Neural crest cell (in vitro differentiated cells): Measurements from ENCODE around the gene RAB4A. TPM values are rescaled to one million over a fixed set of nuclear protein-coding genes. Genes with fewer than 3 reads are reported as not detected.

Experiments
- DNase-seq: peaks from one replicate; pipeline ENCODE4 v3.0.0; 2021; ENCODE audit warnings: low read depth, mixed read lengths, low spot score
- H3K27ac Mint-ChIP-seq: one replicate; pipeline ENCODE4 v1.8.0; 2021; ENCODE audit warnings: mild to moderate bottlenecking, mixed read lengths; ENCODE audit not compliant: unreplicated experiment
- H3K27me3 Mint-ChIP-seq: 2 replicates; pipeline ENCODE4 v1.8.0; 2021; ENCODE audit warnings: low read depth, mild to moderate bottlenecking, mixed read lengths
- H3K36me3 Mint-ChIP-seq: 2 replicates; pipeline ENCODE4 v1.8.0; 2021; ENCODE audit warnings: low read depth, mild to moderate bottlenecking, mixed read lengths
- H3K4me1 Mint-ChIP-seq: 2 replicates; pipeline ENCODE4 v1.8.0; 2021; ENCODE audit warnings: mixed read lengths
- H3K4me3 Mint-ChIP-seq: one replicate; pipeline ENCODE4 v1.8.0; 2021; ENCODE audit warnings: mild to moderate bottlenecking, mixed read lengths
- H3K9me3 Mint-ChIP-seq: 2 replicates; pipeline ENCODE4 v1.8.0; 2021; ENCODE audit warnings: mixed read lengths
- CTCF ChIP-seq: fragments of 200-600 bp; sonication (generic); conservative IDR thresholded peaks from 2 replicates; pipeline ENCODE4 v1.5.0; 2021; ENCODE audit warnings: antibody characterized with exemption, mild to moderate bottlenecking
- total RNA-seq: library from RNA; stranded (reverse); gene quantifications from 2 replicates; pipeline ENCODE4 v1.2.1, GENCODE V29; 2021

RAB4A gene
- total RNA-seq, 1 donor from 2014 or later: 69.0 TPM

DNA sequence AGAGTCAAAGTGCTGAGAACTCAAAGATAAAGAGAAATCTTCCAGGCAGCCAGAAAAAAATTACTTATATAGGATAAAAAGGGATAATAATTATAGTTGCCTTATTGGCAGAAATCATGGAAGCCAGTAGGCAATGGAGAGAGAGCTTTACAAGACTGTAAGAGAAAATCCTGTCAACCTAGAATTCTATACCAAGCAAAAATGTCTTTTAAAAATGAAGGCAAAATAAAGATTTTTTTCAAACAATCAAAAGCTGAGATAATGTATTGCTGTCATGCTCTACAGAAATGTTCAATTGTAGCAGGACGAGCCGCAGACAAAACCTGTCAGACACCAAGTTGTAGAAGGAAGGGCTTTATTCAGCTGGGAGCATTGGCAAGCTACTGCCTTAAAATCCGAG lies 26.8 kb upstream of the RAB4A start:
- peaks cover 18% of the 10 kb centered on the region for H3K9me3 Mint-ChIP-seq
- no peaks in the 10 kb centered on the region for H3K36me3 Mint-ChIP-seq
- no peak overlapping the region for H3K4me3 Mint-ChIP-seq
- no peak for TF ChIP-seq CTCF
- H3K27ac Mint-ChIP-seq: no peak overlapping the region
- H3K27me3 Mint-ChIP-seq: no peaks in the 10 kb centered on the region
- DNase-seq: no peak
- H3K4me1 Mint-ChIP-seq: peaks cover 17% of the 10 kb centered on the region

DNA sequence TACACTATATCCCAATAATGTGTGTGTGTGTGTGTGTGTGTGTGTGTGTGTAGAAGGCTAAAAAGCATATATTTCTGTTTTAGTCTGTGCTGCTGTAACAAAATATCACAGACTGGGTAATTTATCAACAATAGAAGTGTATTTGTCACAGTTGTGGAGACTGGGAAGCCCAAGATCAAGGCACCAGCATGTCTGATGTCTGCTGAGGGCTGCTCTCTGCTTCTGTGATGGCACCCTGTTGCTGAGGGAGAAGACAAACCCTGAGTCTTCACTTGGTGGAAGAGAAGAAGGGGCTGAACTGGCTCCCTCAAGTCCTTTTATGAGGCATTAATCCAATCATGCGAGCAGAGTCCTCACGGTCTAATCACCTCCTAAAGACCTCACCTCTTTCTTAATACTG lies 23.0 kb upstream of the RAB4A start:
- no peak for DNase-seq
- H3K27ac Mint-ChIP-seq: no peak overlapping the region
- no peak for TF ChIP-seq CTCF
- H3K9me3 Mint-ChIP-seq: peaks cover 12% of the 10 kb centered on the region
- H3K27me3 Mint-ChIP-seq: no peaks in the 10 kb centered on the region
- H3K4me3 Mint-ChIP-seq: no peak overlapping the region
- H3K4me1 Mint-ChIP-seq: peaks cover 38% of the 10 kb centered on the region
- peaks cover 2% of the 10 kb centered on the region for H3K36me3 Mint-ChIP-seq

GRCh38 chr1:229248821-229249817 lies 21.8 kb upstream of the RAB4A start:
- no peak for DNase-seq
- Mint-ChIP-seq H3K36me3 (peaks cover 2% of the 10 kb centered on the region), H3K27me3 (no peaks in the 10 kb centered on the region), H3K27ac (peak overlapping the region; percentile 46), H3K4me1 (peaks cover 46% of the 10 kb centered on the region), H3K9me3 (peaks cover 4% of the 10 kb centered on the region), H3K4me3 (no peak overlapping the region)
- no peak for TF ChIP-seq CTCF

DNA sequence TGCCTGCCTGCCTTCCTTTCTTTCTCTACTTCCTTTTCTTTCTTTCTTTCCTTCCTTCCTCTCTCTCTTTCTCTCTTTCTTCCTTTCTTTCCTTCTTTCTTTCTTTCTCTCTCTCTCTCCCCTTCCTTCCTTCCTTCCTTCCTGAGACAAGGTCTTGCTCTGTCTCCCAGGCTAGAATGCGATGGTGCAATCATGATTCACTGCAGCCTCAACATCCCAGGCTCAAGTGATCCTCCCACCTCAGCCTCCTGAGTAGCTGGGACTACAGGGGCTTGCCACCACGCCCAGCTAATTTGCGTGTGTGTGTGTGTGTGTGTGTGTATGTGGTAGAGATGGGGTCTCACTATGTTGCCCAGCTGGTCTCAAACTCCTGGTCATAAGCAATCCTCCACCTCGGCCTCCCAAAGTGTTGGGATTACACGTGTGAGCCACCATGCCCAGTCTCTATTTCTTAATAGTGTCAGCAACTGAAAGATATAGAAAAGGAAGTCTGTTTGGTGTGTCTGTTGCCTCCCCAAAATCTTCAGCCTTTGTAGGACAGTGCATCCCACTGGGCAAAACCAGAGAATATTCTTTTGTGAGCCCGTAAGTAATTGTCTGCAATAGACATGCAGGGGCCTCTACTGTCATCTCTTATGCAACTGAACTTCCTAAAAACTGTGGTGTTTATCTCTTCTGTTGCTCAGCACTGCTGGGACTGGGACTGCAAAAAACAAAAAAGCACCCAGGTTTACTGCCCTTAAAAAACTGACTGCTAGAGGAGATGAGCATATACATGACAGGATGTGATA lies 20.9 kb upstream of the RAB4A start:
- no peak overlapping the region for H3K4me3 Mint-ChIP-seq
- H3K27me3 Mint-ChIP-seq: no peaks in the 10 kb centered on the region
- no peaks in the 10 kb centered on the region for H3K9me3 Mint-ChIP-seq
- no peak overlapping the region for H3K27ac Mint-ChIP-seq
- TF ChIP-seq CTCF: no peak
- no peak for DNase-seq
- peaks cover 46% of the 10 kb centered on the region for H3K4me1 Mint-ChIP-seq
- peaks cover 2% of the 10 kb centered on the region for H3K36me3 Mint-ChIP-seq

- no peak for TF ChIP-seq CTCF
- Mint-ChIP-seq H3K9me3 (no peaks in the 10 kb centered on the region), H3K27me3 (no peaks in the 10 kb centered on the region), H3K4me1 (peaks cover 46% of the 10 kb centered on the region), H3K4me3 (peak overlapping the region; percentile 44), H3K27ac (peak overlapping the region; percentile 88), H3K36me3 (peaks cover 2% of the 10 kb centered on the region)
- DNase-seq: no peak
Observed at GRCh38 chr1:229251185-229251584, 19.7 kb upstream of the RAB4A start.
